Measurements from ENCODE around the gene NUAK2.
"Not testable (repeated sequence)": the region's sequence is repeated elsewhere in the genome, so short reads cannot be mapped to it uniquely, and the experiment has no call there.

NUAK2 gene

GRCh38 chr1:205317311-205317917 lies 4.1 kb downstream of the NUAK2 start:
- peak; percentile 18 for DNase-seq

GRCh38 chr1:205316161-205316566 lies 5.4 kb downstream of the NUAK2 start:
- no peak for DNase-seq

GRCh38 chr1:205315008-205315618 lies 6.4 kb downstream of the NUAK2 start:
- peak; percentile 25 for DNase-seq

- peak; percentile 50 for DNase-seq
Observed at GRCh38 chr1:205313563-205314308, 7.8 kb downstream of the NUAK2 start.

GRCh38 chr1:205312866-205313562 lies 8.5 kb downstream of the NUAK2 start:
- peak; percentile 50 for DNase-seq

- DNase-seq: no peak
Observed at GRCh38 chr1:205310976-205311704, 10.4 kb downstream of the NUAK2 start.

GRCh38 chr1:205309741-205310140 lies 11.8 kb downstream of the NUAK2 start:
- DNase-seq: no peak

GRCh38 chr1:205306929-205307566 lies 14.5 kb downstream of the NUAK2 start:
- no peak for DNase-seq

GRCh38 chr1:205304695-205305070 lies 16.9 kb downstream of the NUAK2 start:
- DNase-seq: no peak

- no peak for DNase-seq
Observed at GRCh38 chr1:205304046-205304694, 17.4 kb downstream of the NUAK2 start.

- no peak for DNase-seq
Observed at GRCh38 chr1:205303247-205303888, 18.2 kb downstream of the NUAK2 start.

- DNase-seq: no peak
Observed at GRCh38 chr1:205301842-205302588, 19.5 kb downstream of the NUAK2 start.

- DNase-seq: no peak
Observed at GRCh38 chr1:205301205-205301821, 20.2 kb downstream of the NUAK2 start.

- no peak for DNase-seq
Observed at GRCh38 chr1:205300149-205300548, 21.4 kb downstream of the NUAK2 start.

GRCh38 chr1:205298191-205298994 lies 23.2 kb downstream of the NUAK2 start:
- DNase-seq: no peak

- not testable (repeated sequence) for DNase-seq
Observed at GRCh38 chr1:205297546-205298177, 23.9 kb downstream of the NUAK2 start.

GRCh38 chr1:205296154-205296553 lies 25.4 kb downstream of the NUAK2 start:
- DNase-seq: no peak

GRCh38 chr1:205294934-205295333 lies 26.6 kb downstream of the NUAK2 start:
- DNase-seq: no peak

All from CD4-positive, alpha-beta T cell treated with Interleukin-6 for 4 hours (primary cell).